Gastrocnemius medialis (tissue), 4 donors: ENCODE data around the gene TRDN.

ENCODE experiments used
- CTCF ChIP-seq, 5 experiments: fragments of 450-650 bp in 3 of 5; fragments of 200-600 bp in 2 of 5; sonication (generic) in 2 of 5; IDR thresholded peaks in 4 of 5; conservative IDR thresholded peaks in 1 of 5; 1 replicate in 4 of 5; 2 replicates in 1 of 5; pipeline ENCODE4 v1.5.1; 2016 to 2019; ENCODE audit warnings: antibody characterized with exemption in 5 of 5, mild to moderate bottlenecking in 3 of 5, moderate library complexity in 3 of 5
- POLR2A ChIP-seq, 2 donors: fragments of 450-650 bp; IDR thresholded peaks; one replicate each; pipeline ENCODE4 v1.6.1; 2017; ENCODE audit warnings: antibody characterized with exemption in 2 of 2, mild to moderate bottlenecking in 2 of 2, moderate library complexity in 2 of 2

DNA sequence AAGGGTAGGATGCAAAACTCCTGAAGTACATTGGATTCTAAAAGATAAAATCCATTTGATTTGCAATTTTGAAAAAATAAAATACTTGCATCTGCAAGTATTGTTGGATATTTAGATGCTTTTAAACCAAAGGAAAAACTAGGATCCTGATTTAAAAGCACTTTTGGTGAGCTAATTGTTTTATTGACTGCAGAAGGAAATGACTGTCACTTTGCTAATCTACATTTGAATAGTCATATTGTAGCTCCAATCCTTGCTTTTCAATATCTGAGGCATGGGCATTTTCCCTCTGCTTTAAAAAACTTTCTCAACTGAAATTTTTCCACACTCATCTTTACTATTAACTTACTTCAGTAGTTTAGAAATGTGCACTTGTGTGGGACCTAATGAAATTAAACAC lies 74.1 kb downstream of the TRDN start:
- TF ChIP-seq CTCF (IDR thresholded peaks at IDR 0.05 in 4 of 5, conservative IDR thresholded peaks at IDR 0.05 in 1 of 5): no peak
- no peak for TF ChIP-seq POLR2A (IDR thresholded peaks at IDR 0.05)
